H1 (cell line): Measurements from ENCODE around the gene RAPGEF1. TPM values are rescaled to one million over a fixed set of nuclear protein-coding genes. Genes with fewer than 3 reads are reported as not detected.

Source experiments
- CTCF ChIA-PET: fragments of 300-600 bp; sonication (Branson Sonifier 250); formaldehyde crosslinking; loops from one replicate; lab custom pipeline; 2021; ENCODE audit not compliant: partially characterized antibody; lab: Charles Lee
- POLR2A ChIA-PET: fragments of 300-600 bp; sonication (Branson Sonifier 250); formaldehyde crosslinking; loops from one replicate; lab custom pipeline; 2021; ENCODE audit warnings: inconsistent platforms; ENCODE audit not compliant: partially characterized antibody; lab: Charles Lee
- DNase-seq, 2 experiments: peaks; one replicate each; pipeline versions ENCODE4 v3.0.0 to v3.0.0-alpha.2; 2010 to 2022; ENCODE audit warnings: low spot score in 2 of 2, low read depth in 1 of 2, mixed read lengths in 1 of 2
- FAIRE-seq: peaks from 2 replicates; lab custom pipeline; 2011; peaks lifted over from hg19 to GRCh38; lab: Jason Lieb, UNC
- H2AFZ ChIP-seq: 2 replicates; pipeline ENCODE4 v1.8.1; 2012; ENCODE audit warnings: low read length, inconsistent platforms
- H2AK5ac ChIP-seq: 2 replicates; pipeline ENCODE4 v1.6.1; 2013; ENCODE audit warnings: low read depth, low read length
- H2BK120ac ChIP-seq: replicated peaks from 2 replicates; pipeline ENCODE3; 2013; ENCODE audit warnings: low read depth, low read length, inconsistent platforms
- H2BK12ac ChIP-seq: 2 replicates; pipeline ENCODE4 v1.6.1; 2013; ENCODE audit warnings: low read depth, low read length
- H2BK15ac ChIP-seq: 2 replicates; pipeline ENCODE4 v1.6.1; 2013; ENCODE audit warnings: low read length
- H2BK20ac ChIP-seq: 2 replicates; pipeline ENCODE4 v1.6.1; 2013; ENCODE audit warnings: low read length
- H2BK5ac ChIP-seq: 2 replicates; pipeline ENCODE4 v1.6.1; 2013; ENCODE audit warnings: low read depth, low read length
- H3K14ac ChIP-seq: 2 replicates; pipeline ENCODE4 v1.6.1; 2013; ENCODE audit warnings: inconsistent platforms; ENCODE audit not compliant: insufficient read length
- H3K18ac ChIP-seq: 2 replicates; pipeline ENCODE4 v1.6.1; 2013; ENCODE audit warnings: low read length; ENCODE audit errors: extremely low read depth
- H3K23ac ChIP-seq: 2 replicates; pipeline ENCODE4 v1.6.1; 2013; ENCODE audit warnings: inconsistent platforms; ENCODE audit not compliant: insufficient read length
- H3K23me2 ChIP-seq: 2 replicates; pipeline ENCODE4 v1.6.1; 2013; ENCODE audit warnings: low read depth, low read length
- H3K27ac ChIP-seq: 2 replicates; pipeline ENCODE4 v1.6.1; 2011; ENCODE audit warnings: low read depth, low read length, inconsistent platforms
- H3K27me3 ChIP-seq, 4 experiments: replicated peaks in 1 of 4; 1 replicate in 1 of 4; 2 replicates in 3 of 4; pipeline versions ENCODE4 v1.6.1 to v1.8.1; 2011 to 2013; ENCODE audit warnings: low read length in 3 of 4, mild to moderate bottlenecking in 3 of 4, inconsistent platforms in 2 of 4, mixed read lengths in 2 of 4, moderate library complexity in 1 of 4; ENCODE audit not compliant: control insufficient read depth in 3 of 4, insufficient read depth in 3 of 4; ENCODE audit errors: extremely low read depth in 1 of 4
- H3K36me3 ChIP-seq, 4 experiments: 2 replicates each; pipeline versions ENCODE4 v1.6.1 to v1.8.1; 2011 to 2013; ENCODE audit warnings: mild to moderate bottlenecking in 4 of 4, low read length in 3 of 4, moderate library complexity in 2 of 4, control low read depth in 1 of 4, inconsistent platforms in 1 of 4; ENCODE audit not compliant: insufficient read depth in 4 of 4, control insufficient read depth in 2 of 4
- H3K4ac ChIP-seq: replicated peaks from 2 replicates; pipeline ENCODE3; 2013; ENCODE audit warnings: low read length, low read depth, mixed read lengths, inconsistent platforms; ENCODE audit not compliant: insufficient read length
- H3K4me1 ChIP-seq, 4 experiments: replicated peaks in 1 of 4; 1 replicate in 1 of 4; 2 replicates in 3 of 4; pipeline versions ENCODE4 v1.6.1 to v1.8.1; 2011 to 2013; ENCODE audit warnings: low read length in 3 of 4, inconsistent platforms in 2 of 4, mixed read lengths in 1 of 4; ENCODE audit not compliant: insufficient read depth in 4 of 4, control insufficient read depth in 3 of 4
- H3K4me2 ChIP-seq, 2 experiments: 2 replicates each; pipeline versions ENCODE4 v1.6.1 to v1.8.1; 2011 to 2013; ENCODE audit warnings: low read depth in 2 of 2, low read length in 2 of 2, control low read depth in 1 of 2, inconsistent platforms in 1 of 2, mild to moderate bottlenecking in 1 of 2; ENCODE audit not compliant: insufficient read depth in 1 of 2
- H3K4me3 ChIP-seq, 4 experiments: fragments of 200-600, 300-600 bp in 1 of 4; sonication (generic), shearing (Covaris generic), sonication (Bioruptor Twin) in 1 of 4; 2 replicates each; pipeline versions ENCODE4 v1.5.1 to v1.8.1; 2011 to 2016; ENCODE audit warnings: low read length in 4 of 4, low read depth in 3 of 4, control low read depth in 2 of 4, inconsistent platforms in 2 of 4, mild to moderate bottlenecking in 2 of 4, mixed read lengths in 1 of 4, moderate library complexity in 1 of 4; ENCODE audit not compliant: insufficient read depth in 2 of 4; ENCODE audit errors: extremely low read depth in 1 of 4
- H3K56ac ChIP-seq: replicated peaks from 2 replicates; pipeline ENCODE3; 2013; ENCODE audit warnings: low read depth, mild to moderate bottlenecking, mixed read lengths, low read length, inconsistent platforms; ENCODE audit not compliant: insufficient read length
- H3K79me1 ChIP-seq: 2 replicates; pipeline ENCODE4 v1.6.1; 2013; ENCODE audit warnings: low read depth, low read length, control low read depth
- H3K79me2 ChIP-seq, 2 experiments: 2 replicates each; pipeline versions ENCODE4 v1.6.1 to v1.8.1; 2012 to 2013; ENCODE audit warnings: low read length in 2 of 2, mild to moderate bottlenecking in 2 of 2, inconsistent platforms in 1 of 2; ENCODE audit not compliant: insufficient read depth in 2 of 2, control insufficient read depth in 1 of 2
- H3K9ac ChIP-seq, 4 experiments: replicated peaks in 1 of 4; 1 replicate in 1 of 4; 2 replicates in 3 of 4; pipeline versions ENCODE4 v1.6.1 to v1.8.1; 2011 to 2013; ENCODE audit warnings: low read depth in 3 of 4, low read length in 3 of 4, control low read depth in 2 of 4, mild to moderate bottlenecking in 2 of 4, moderate library complexity in 2 of 4, inconsistent platforms in 1 of 4; ENCODE audit errors: extremely low read depth in 1 of 4
- H3K9me3 ChIP-seq, 2 experiments: 2 replicates each; pipeline versions ENCODE4 v1.6.1 to v1.8.1; 2012 to 2013; ENCODE audit warnings: mild to moderate bottlenecking in 2 of 2, moderate library complexity in 2 of 2, control low read depth in 1 of 2, inconsistent platforms in 1 of 2, low read depth in 1 of 2, low read length in 1 of 2, mixed read lengths in 1 of 2; ENCODE audit not compliant: insufficient read depth in 2 of 2
- H4K20me1 ChIP-seq, 2 experiments: replicated peaks in 1 of 2; 2 replicates each; pipeline versions ENCODE3 to v1.8.1; 2011 to 2013; ENCODE audit warnings: inconsistent platforms in 2 of 2, low read length in 2 of 2, mild to moderate bottlenecking in 1 of 2; ENCODE audit not compliant: insufficient read depth in 2 of 2, control insufficient read depth in 1 of 2
- H4K5ac ChIP-seq: 2 replicates; pipeline ENCODE4 v1.6.1; 2013; ENCODE audit warnings: low read length, low read depth, mixed read lengths, inconsistent platforms; ENCODE audit not compliant: insufficient read length
- H4K8ac ChIP-seq: 2 replicates; pipeline ENCODE4 v1.8.0; 2013; ENCODE audit warnings: mild to moderate bottlenecking, moderate library complexity, low read length, inconsistent platforms; ENCODE audit not compliant: insufficient read depth; ENCODE audit errors: extremely low read depth
- H4K91ac ChIP-seq: replicated peaks from 2 replicates; pipeline ENCODE3; 2013; ENCODE audit warnings: low read length, mixed read lengths, inconsistent platforms; ENCODE audit not compliant: insufficient read length
- BCL11A ChIP-seq, 2 experiments: IDR thresholded peaks; one replicate each; pipeline ENCODE4 v1.6.1; 2011; ENCODE audit warnings: low read depth in 2 of 2, low read length in 2 of 2, mild to moderate bottlenecking in 2 of 2
- EGR1 ChIP-seq: IDR thresholded peaks from 2 replicates; pipeline ENCODE4 v1.6.1; 2011; ENCODE audit warnings: low read depth, low read length, borderline replicate concordance
- WGBS, 2 experiments: shearing (Covaris generic) in 1 of 2; methylation state at CpG; one replicate each; pipeline versions ENCODE4 v1.1.6 to v1.1.7; 2013 to 2015; ENCODE audit warnings: low lambda C conversion rate in 2 of 2, mixed read lengths in 2 of 2, inconsistent platforms in 1 of 2, low coverage in 1 of 2, missing lambda C conversion rate in 1 of 2; ENCODE audit not compliant: insufficient replicate concordance in 2 of 2, insufficient coverage in 1 of 2, insufficient read length in 1 of 2; ENCODE audit errors: extremely low coverage in 1 of 2, missing lambda C conversion rate in 1 of 2; 5-methylcytosine and 5-hydroxymethylcytosine counted together
- polyA plus RNA-seq, 7 experiments: library from polyadenylated mRNA; depleted of rRNA in 3 of 7; stranded (reverse) in 5 of 7; unstranded in 2 of 7; fragments of >200 nt in 5 of 7; fragments of 200-250 nt in 2 of 7; gene quantifications; 1 replicate in 5 of 7; 2 replicates in 1 of 7; 4 replicates in 1 of 7; pipeline versions ENCODE4 v1.2.1 to v1.2.3, GENCODE V29; 2011 to 2013; ENCODE audit warnings: missing spikeins in 2 of 7, mixed read lengths in 2 of 7
- total RNA-seq: library from RNA; stranded (reverse); fragmentation: NEBNext Ultra II Directional; extraction: Animal tissue kit (Norgen Biotek cat#: 25700); gene quantifications from 2 replicates; pipeline ENCODE4 v1.2.1, GENCODE V29; 2021

RAPGEF1 gene
- total and polyA plus RNA-seq, 2 of the 8 experiments (the other 6 are each of a cell fraction or from before 2014, with no cell fraction given) = 29.7 to 78.9 TPM

- Histone ChIP-seq H4K5ac (no peak overlapping the region), H3K18ac (no peak overlapping the region), H2BK20ac (no peak overlapping the region), H3K9ac (no peak overlapping the region), H2BK120ac (no peak overlapping the region), H3K27me3 (no peaks in the 10 kb centered on the region), H3K23ac (no peak overlapping the region), H3K4me2 (no peak overlapping the region), H3K14ac (no peak overlapping the region), H2AFZ (no peak overlapping the region), H3K23me2 (no peaks in the 10 kb centered on the region), H4K8ac (no peak overlapping the region), H3K4me3 (no peak overlapping the region), H3K27ac (no peak overlapping the region), H4K20me1 (peaks cover 2 to 6% of the 10 kb centered on the region in 2 experiments), H3K9me3 (no peaks in the 10 kb centered on the region), H3K79me2 (no peaks in the 10 kb centered on the region), H2BK15ac (no peak overlapping the region), H3K4ac (no peak overlapping the region), H2BK12ac (0 out of 2 replicates have a peak overlapping the region, but pooled peaks have one; percentile 18), H3K56ac (no peak overlapping the region)
- WGBS, 2 experiments = 93% methylated on average over 4 of the region's 4 CpGs; no CpG with 5 or more reads in 1 of the 2 experiments
- DNase-seq = no peak
- TF ChIP-seq BCL11A (IDR thresholded peaks at IDR 0.05; ENCODE audit: low read depth in 2 of 2, low read length in 2 of 2) = no peak
- TF ChIP-seq EGR1 = no peak
- TF ChIP-seq, all 59 proteins: peak for 0
- Histone ChIP-seq H3K79me1 (no peaks in the 10 kb centered on the region), H3K36me3 (peaks cover 0 to 10% (median 6%) of the 10 kb centered on the region in 4 experiments; a peak in 6 of 8 replicates), H2BK5ac (no peak overlapping the region), H4K91ac (no peak overlapping the region), H2AK5ac (no peak overlapping the region), H3K4me1 (peaks cover 0 to 10% (median 3%) of the 10 kb centered on the region in 4 experiments; a peak in 4 of 7 replicates)
- CTCF ChIA-PET = interaction anchor here (0.9 to 6.4 kb wide), 5 partner anchors 10 to 59 kb away, joined by 3 to 33 read pairs (median 3); no protein-coding TSS in a partner anchor
- FAIRE-seq = no peak
- POLR2A ChIA-PET = interaction anchor here (1.0 to 2.1 kb wide), 2 partner anchors 9 to 21 kb away, joined by 3 to 7 read pairs; no protein-coding TSS in a partner anchor
Measured at GRCh38 chr9:131629825-131630204, 110.1 kb downstream of the RAPGEF1 start.
